ENCODE measurements around the gene RXFP4. TPM values are rescaled to one million over a fixed set of nuclear protein-coding genes. Genes with fewer than 3 reads are reported as not detected.

Gene RXFP4
- total and polyA plus RNA-seq, 2 donors from 2014 or later = 0.32 TPM; not detected in 1

- Histone ChIP-seq H3K4me3 (ENCODE audit: low read length in 3 of 3) (no peak overlapping the region), H3K4me1 (ENCODE audit: control insufficient read depth in 2 of 3, insufficient read depth in 2 of 3, low read depth in 1 of 3, low read length in 3 of 3) (no peaks in the 10 kb centered on the region), H3K27me3 (ENCODE audit: control insufficient read depth, insufficient read depth, low read length) (no peaks in the 10 kb centered on the region), H3K9me3 (ENCODE audit: control insufficient read depth in 2 of 3, insufficient read depth in 1 of 3, low read length in 3 of 3) (no peaks in the 10 kb centered on the region), H3K27ac (ENCODE audit: low read depth in 2 of 2, low read length in 2 of 2) (no peak overlapping the region), H3K36me3 (ENCODE audit: control insufficient read depth in 2 of 3, insufficient read depth in 3 of 3, low read length in 3 of 3) (peaks cover 12 to 34% (median 15%) of the 10 kb centered on the region in 3 donors), H3K9ac (ENCODE audit: low read length in 3 of 3) (no peak overlapping the region)
- DNase-seq (peak in 2 of 5 donors; percentile 29 to 72), FAIRE-seq (no peak)
- intact Hi-C loops (cut with DNase I) = no loop called here
- no peak for TF ChIP-seq CTCF (IDR thresholded peaks at IDR 0.05; ENCODE audit: borderline replicate concordance, extremely low read depth, insufficient read depth)
These were observed 9.4 kb downstream of the RXFP4 start for GRCh38 chr1:155950829-155951228.

GRCh38 chr1:155951753-155952504 lies 10.5 kb downstream of the RXFP4 start:
- intact Hi-C loops (cut with DNase I) = no loop called here
- H3K27me3 ChIP-seq (ENCODE audit: control insufficient read depth, insufficient read depth, low read length) = no peaks in the 10 kb centered on the region
- no peak overlapping the region for H3K4me3 ChIP-seq (ENCODE audit: low read length in 3 of 3)
- no peak for TF ChIP-seq CTCF (IDR thresholded peaks at IDR 0.05; ENCODE audit: borderline replicate concordance, extremely low read depth, insufficient read depth)
- peaks cover 12 to 27% (median 15%) of the 10 kb centered on the region in 3 donors for H3K36me3 ChIP-seq (ENCODE audit: control insufficient read depth in 2 of 3, insufficient read depth in 3 of 3, low read length in 3 of 3)
- no peaks in the 10 kb centered on the region for H3K4me1 ChIP-seq (ENCODE audit: control insufficient read depth in 2 of 3, insufficient read depth in 2 of 3, low read depth in 1 of 3, low read length in 3 of 3)
- no peak overlapping the region for H3K9ac ChIP-seq (ENCODE audit: low read length in 3 of 3)
- FAIRE-seq = no peak
- no peak overlapping the region for H3K27ac ChIP-seq (ENCODE audit: low read depth in 2 of 2, low read length in 2 of 2)
- H3K9me3 ChIP-seq (ENCODE audit: control insufficient read depth in 2 of 3, insufficient read depth in 1 of 3, low read length in 3 of 3) = no peaks in the 10 kb centered on the region
- peak in 2 of 5 donors; percentile 16 to 28 for DNase-seq

GRCh38 chr1:155952505-155952890 lies 11.1 kb downstream of the RXFP4 start:
- Histone ChIP-seq H3K9ac (ENCODE audit: low read length in 3 of 3) (no peak overlapping the region), H3K27me3 (ENCODE audit: control insufficient read depth, insufficient read depth, low read length) (no peaks in the 10 kb centered on the region), H3K4me3 (ENCODE audit: low read length in 3 of 3) (no peak overlapping the region), H3K9me3 (ENCODE audit: control insufficient read depth in 2 of 3, insufficient read depth in 1 of 3, low read length in 3 of 3) (no peaks in the 10 kb centered on the region), H3K27ac (ENCODE audit: low read depth in 2 of 2, low read length in 2 of 2) (no peak overlapping the region), H3K4me1 (ENCODE audit: control insufficient read depth in 2 of 3, insufficient read depth in 2 of 3, low read depth in 1 of 3, low read length in 3 of 3) (no peaks in the 10 kb centered on the region), H3K36me3 (ENCODE audit: control insufficient read depth in 2 of 3, insufficient read depth in 3 of 3, low read length in 3 of 3) (peaks cover 12 to 28% (median 15%) of the 10 kb centered on the region in 3 donors)
- intact Hi-C loops (cut with DNase I) = no loop called here
- FAIRE-seq (no peak), DNase-seq (no peak)
- TF ChIP-seq CTCF (IDR thresholded peaks at IDR 0.05; ENCODE audit: borderline replicate concordance, extremely low read depth, insufficient read depth) = no peak
